ENCODE measurements around the gene NKIRAS1.
"Not testable (repeated sequence)": the region's sequence is repeated elsewhere in the genome, so short reads cannot be mapped to it uniquely, and the experiment has no call there.

NKIRAS1 gene

GRCh38 chr3:23877329-23877980 is 39.3 kb downstream of the NKIRAS1 start:
- H3K4me1 ChIP-seq (ENCODE audit: control insufficient read depth, insufficient read depth, low read length) = peaks cover 39% of the 10 kb centered on the region
- no peak overlapping the region for H3K4me3 ChIP-seq (ENCODE audit: low read length)
- H3K4me2 ChIP-seq (ENCODE audit: low read length) = peak overlapping the region; percentile 63
- H3K27me3 ChIP-seq (ENCODE audit: control insufficient read depth, insufficient read depth, low read length) = no peaks in the 10 kb centered on the region
- H3K36me3 ChIP-seq (ENCODE audit: insufficient read depth, low read length) = peaks cover 3% of the 10 kb centered on the region
- H3K9ac ChIP-seq (ENCODE audit: low read depth, low read length) = peak overlapping the region; percentile 4
- H3K9me3 ChIP-seq (replicated peaks; ENCODE audit: low read length) = no peaks in the 10 kb centered on the region

- peaks cover 39% of the 10 kb centered on the region for H3K4me1 ChIP-seq (ENCODE audit: control insufficient read depth, insufficient read depth, low read length)
These were observed 39.9 kb downstream of the NKIRAS1 start for GRCh38 chr3:23876923-23877322.

GRCh38 chr3:23875113-23875725 is 41.6 kb downstream of the NKIRAS1 start:
- Histone ChIP-seq H3K9ac (ENCODE audit: low read depth, low read length) (no peak overlapping the region), H3K4me2 (ENCODE audit: low read length) (no peak overlapping the region), H3K9me3 (replicated peaks; ENCODE audit: low read length) (no peaks in the 10 kb centered on the region), H3K4me3 (ENCODE audit: low read length) (no peak overlapping the region), H3K27me3 (ENCODE audit: control insufficient read depth, insufficient read depth, low read length) (no peaks in the 10 kb centered on the region), H3K4me1 (ENCODE audit: control insufficient read depth, insufficient read depth, low read length) (peaks cover 39% of the 10 kb centered on the region), H3K36me3 (ENCODE audit: insufficient read depth, low read length) (no peaks in the 10 kb centered on the region)

More at GRCh38 chr3:23876923-23877322, 39.9 kb downstream of the NKIRAS1 start:
- peak overlapping the region; percentile 4 for H3K9ac ChIP-seq (ENCODE audit: low read depth, low read length)
- H3K36me3 ChIP-seq (ENCODE audit: insufficient read depth, low read length) = no peaks in the 10 kb centered on the region
- peak overlapping the region; percentile 63 for H3K4me2 ChIP-seq (ENCODE audit: low read length)
- H3K4me3 ChIP-seq (ENCODE audit: low read length) = no peak overlapping the region
- H3K27me3 ChIP-seq (ENCODE audit: control insufficient read depth, insufficient read depth, low read length) = no peaks in the 10 kb centered on the region
- H3K9me3 ChIP-seq (replicated peaks; ENCODE audit: low read length) = no peaks in the 10 kb centered on the region

- H3K4me1 ChIP-seq (ENCODE audit: control insufficient read depth, insufficient read depth, low read length) = peaks cover 39% of the 10 kb centered on the region
- H3K36me3 ChIP-seq (ENCODE audit: insufficient read depth, low read length) = no peaks in the 10 kb centered on the region
- no peaks in the 10 kb centered on the region for H3K27me3 ChIP-seq (ENCODE audit: control insufficient read depth, insufficient read depth, low read length)
These were observed 42.3 kb downstream of the NKIRAS1 start for GRCh38 chr3:23874359-23875112.

GRCh38 chr3:23873941-23874340 is 42.8 kb downstream of the NKIRAS1 start:
- Histone ChIP-seq H3K9me3 (replicated peaks; ENCODE audit: low read length) (no peaks in the 10 kb centered on the region), H3K4me2 (ENCODE audit: low read length) (no peak overlapping the region), H3K27me3 (ENCODE audit: control insufficient read depth, insufficient read depth, low read length) (no peaks in the 10 kb centered on the region), H3K4me1 (ENCODE audit: control insufficient read depth, insufficient read depth, low read length) (peaks cover 39% of the 10 kb centered on the region), H3K36me3 (ENCODE audit: insufficient read depth, low read length) (no peaks in the 10 kb centered on the region), H3K4me3 (ENCODE audit: low read length) (no peak overlapping the region), H3K9ac (ENCODE audit: low read depth, low read length) (no peak overlapping the region)

More at GRCh38 chr3:23874359-23875112, 42.3 kb downstream of the NKIRAS1 start:
- H3K9me3 ChIP-seq (replicated peaks; ENCODE audit: low read length) = no peaks in the 10 kb centered on the region
- no peak overlapping the region for H3K4me2 ChIP-seq (ENCODE audit: low read length)
- no peak overlapping the region for H3K4me3 ChIP-seq (ENCODE audit: low read length)
- no peak overlapping the region for H3K9ac ChIP-seq (ENCODE audit: low read depth, low read length)

GRCh38 chr3:23872330-23872729 is 44.5 kb downstream of the NKIRAS1 start:
- Histone ChIP-seq H3K36me3 (ENCODE audit: insufficient read depth, low read length) (no peaks in the 10 kb centered on the region), H3K4me1 (ENCODE audit: control insufficient read depth, insufficient read depth, low read length) (peaks cover 30% of the 10 kb centered on the region), H3K9me3 (replicated peaks; ENCODE audit: low read length) (no peaks in the 10 kb centered on the region), H3K27me3 (ENCODE audit: control insufficient read depth, insufficient read depth, low read length) (no peaks in the 10 kb centered on the region), H3K4me2 (ENCODE audit: low read length) (no peak overlapping the region), H3K9ac (ENCODE audit: low read depth, low read length) (no peak overlapping the region), H3K4me3 (ENCODE audit: low read length) (no peak overlapping the region)

- H3K27me3 ChIP-seq (ENCODE audit: control insufficient read depth, insufficient read depth, low read length); H3K36me3 ChIP-seq (ENCODE audit: insufficient read depth, low read length); H3K4me3 ChIP-seq (ENCODE audit: low read length); H3K4me2 ChIP-seq (ENCODE audit: low read length); H3K9me3 ChIP-seq (replicated peaks; ENCODE audit: low read length); H3K9ac ChIP-seq (ENCODE audit: low read depth, low read length): not testable (repeated sequence)
- peaks cover 21% of the 10 kb centered on the region for H3K4me1 ChIP-seq (ENCODE audit: control insufficient read depth, insufficient read depth, low read length)
These were observed 45.4 kb downstream of the NKIRAS1 start for GRCh38 chr3:23871361-23871760.

GRCh38 chr3:23870663-23871043 is 46.1 kb downstream of the NKIRAS1 start:
- H3K27me3 ChIP-seq (ENCODE audit: control insufficient read depth, insufficient read depth, low read length); H3K36me3 ChIP-seq (ENCODE audit: insufficient read depth, low read length); H3K4me3 ChIP-seq (ENCODE audit: low read length); H3K4me2 ChIP-seq (ENCODE audit: low read length); H3K9ac ChIP-seq (ENCODE audit: low read depth, low read length); H3K9me3 ChIP-seq (replicated peaks; ENCODE audit: low read length): not testable (repeated sequence)
- peaks cover 22% of the 10 kb centered on the region for H3K4me1 ChIP-seq (ENCODE audit: control insufficient read depth, insufficient read depth, low read length)

GRCh38 chr3:23869977-23870662 is 46.7 kb downstream of the NKIRAS1 start:
- H3K4me3 ChIP-seq (ENCODE audit: low read length) = no peak overlapping the region
- peaks cover 25% of the 10 kb centered on the region for H3K4me1 ChIP-seq (ENCODE audit: control insufficient read depth, insufficient read depth, low read length)
- no peak overlapping the region for H3K4me2 ChIP-seq (ENCODE audit: low read length)
- no peaks in the 10 kb centered on the region for H3K27me3 ChIP-seq (ENCODE audit: control insufficient read depth, insufficient read depth, low read length)
- H3K9me3 ChIP-seq (replicated peaks; ENCODE audit: low read length) = no peaks in the 10 kb centered on the region
- H3K9ac ChIP-seq (ENCODE audit: low read depth, low read length) = no peak overlapping the region
- H3K36me3 ChIP-seq (ENCODE audit: insufficient read depth, low read length) = no peaks in the 10 kb centered on the region

GRCh38 chr3:23867838-23868237 is 49.0 kb downstream of the NKIRAS1 start:
- H3K4me3 ChIP-seq (ENCODE audit: low read length) = no peak overlapping the region
- peaks cover 13% of the 10 kb centered on the region for H3K4me1 ChIP-seq (ENCODE audit: control insufficient read depth, insufficient read depth, low read length)
- H3K4me2 ChIP-seq (ENCODE audit: low read length) = no peak overlapping the region
- no peaks in the 10 kb centered on the region for H3K27me3 ChIP-seq (ENCODE audit: control insufficient read depth, insufficient read depth, low read length)
- no peak overlapping the region for H3K9ac ChIP-seq (ENCODE audit: low read depth, low read length)
- no peaks in the 10 kb centered on the region for H3K36me3 ChIP-seq (ENCODE audit: insufficient read depth, low read length)
- no peaks in the 10 kb centered on the region for H3K9me3 ChIP-seq (replicated peaks; ENCODE audit: low read length)

- no peaks in the 10 kb centered on the region for H3K9me3 ChIP-seq (replicated peaks; ENCODE audit: low read length)
- peaks cover 13% of the 10 kb centered on the region for H3K4me1 ChIP-seq (ENCODE audit: control insufficient read depth, insufficient read depth, low read length)
- H3K4me3 ChIP-seq (ENCODE audit: low read length) = no peak overlapping the region
- no peak overlapping the region for H3K4me2 ChIP-seq (ENCODE audit: low read length)
- no peaks in the 10 kb centered on the region for H3K27me3 ChIP-seq (ENCODE audit: control insufficient read depth, insufficient read depth, low read length)
- H3K9ac ChIP-seq (ENCODE audit: low read depth, low read length) = no peak overlapping the region
- no peaks in the 10 kb centered on the region for H3K36me3 ChIP-seq (ENCODE audit: insufficient read depth, low read length)
These were observed 49.4 kb downstream of the NKIRAS1 start for GRCh38 chr3:23867400-23867799.
